Left ventricle myocardium inferior (tissue), 1 donor: ENCODE results near the gene CACNG7. TPM values are rescaled to one million over a fixed set of nuclear protein-coding genes. Genes with fewer than 3 reads are reported as not detected.

Source experiments
- DNase-seq: peaks from one replicate; pipeline ENCODE4 v3.0.0-alpha.2; 2020
- H3K27ac ChIP-seq: fragments of 200-600 bp; replicated peaks from 2 replicates; pipeline ENCODE4 v1.8.0; 2021
- H3K27me3 ChIP-seq: fragments of 200-600 bp; 2 replicates; pipeline ENCODE4 v1.8.0; 2021; ENCODE audit warnings: low read depth
- H3K36me3 ChIP-seq: fragments of 200-600 bp; 2 replicates; pipeline ENCODE4 v1.8.0; 2021
- H3K4me1 ChIP-seq: fragments of 200-600 bp; 2 replicates; pipeline ENCODE4 v1.8.0; 2021
- H3K4me3 ChIP-seq: fragments of 200-600 bp; 2 replicates; pipeline ENCODE4 v1.8.0; 2021; ENCODE audit warnings: mild to moderate bottlenecking, moderate library complexity
- H3K9me3 ChIP-seq: fragments of 200-600 bp; replicated peaks from 2 replicates; pipeline ENCODE4 v1.8.0; 2021
- intact Hi-C: fragments of 100-400 bp; cut with micrococcal nuclease; formaldehyde crosslinking; loops from one replicate; pipeline ENCODE4 v1.11.0; 2022
- total RNA-seq: library from RNA; stranded (reverse); fragmentation: NEBNext Ultra II Directional; extraction: Animal tissue kit (Norgen Biotek cat#: 25700); gene quantifications from one replicate; pipeline ENCODE4 v1.2.1, GENCODE V29; 2021
- TF ChIP-seq, protein P1 (sequence below): fragments of 200-600 bp; IDR thresholded peaks from 2 replicates; pipeline ENCODE4 v1.8.0; 2021; ENCODE audit warnings: antibody characterized with exemption, mild to moderate bottlenecking, borderline replicate concordance
- donor health status: DM: no; HTN: yes; CAD: no; lungs with severe emphysema.

The CACNG7 gene
- total RNA-seq, 1 donor from 2014 or later: not detected

DNA sequence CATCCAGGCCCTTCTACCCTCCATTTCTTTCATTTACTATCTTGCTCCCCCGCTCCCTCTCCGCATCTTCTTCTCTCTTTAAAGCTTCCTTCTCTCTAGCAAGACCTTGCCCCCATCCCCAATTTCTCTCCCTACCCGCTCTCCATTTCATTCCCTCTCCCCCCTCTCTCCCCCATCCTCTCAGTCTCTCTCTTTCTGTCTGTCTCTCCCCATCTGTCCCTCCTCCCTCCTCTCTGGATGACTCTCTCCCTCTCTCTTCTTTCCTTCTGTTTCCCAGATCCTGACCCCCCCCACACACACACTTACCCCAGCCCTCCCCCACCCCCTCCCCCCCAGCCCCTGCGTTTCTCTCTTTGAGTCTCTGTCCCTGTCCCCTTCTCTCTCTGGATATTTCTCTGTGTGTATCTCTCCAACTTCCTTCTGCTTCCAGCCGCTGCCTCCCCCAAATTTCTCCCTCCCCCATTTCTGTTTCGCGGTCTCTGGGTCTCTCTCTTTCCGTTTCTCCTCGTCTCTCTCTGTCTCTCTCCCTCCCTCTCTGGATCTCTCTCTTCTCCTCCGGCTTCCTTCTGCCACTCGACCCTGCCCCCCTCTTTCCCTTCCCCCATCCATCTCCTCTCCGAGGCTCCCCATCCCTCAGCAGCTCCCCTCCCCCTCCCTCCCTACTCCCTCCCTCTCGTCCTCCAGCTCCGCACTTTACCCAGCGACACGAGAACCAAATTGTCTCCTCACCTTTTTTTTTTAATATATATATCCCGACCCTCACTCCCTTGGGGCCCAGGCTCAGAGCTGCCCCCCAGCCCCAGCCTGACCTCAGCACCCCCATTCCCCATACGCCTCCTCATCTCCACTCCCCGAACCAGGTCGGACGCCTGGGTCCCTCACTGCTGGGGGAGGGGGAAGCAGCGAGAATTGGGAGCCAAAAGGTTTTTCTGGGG, 50.0 kb downstream of the CACNG7 start:
- peaks cover 97% of the 10 kb centered on the region for H3K27me3 ChIP-seq
- H3K36me3 ChIP-seq: no peaks in the 10 kb centered on the region
- intact Hi-C loops: no loop called here
- H3K27ac ChIP-seq: no peak overlapping the region
- no peaks in the 10 kb centered on the region for H3K4me1 ChIP-seq
- H3K9me3 ChIP-seq: no peaks in the 10 kb centered on the region
- no peak for DNase-seq
- H3K4me3 ChIP-seq: no peak overlapping the region
- TF ChIP-seq, protein P1, sequence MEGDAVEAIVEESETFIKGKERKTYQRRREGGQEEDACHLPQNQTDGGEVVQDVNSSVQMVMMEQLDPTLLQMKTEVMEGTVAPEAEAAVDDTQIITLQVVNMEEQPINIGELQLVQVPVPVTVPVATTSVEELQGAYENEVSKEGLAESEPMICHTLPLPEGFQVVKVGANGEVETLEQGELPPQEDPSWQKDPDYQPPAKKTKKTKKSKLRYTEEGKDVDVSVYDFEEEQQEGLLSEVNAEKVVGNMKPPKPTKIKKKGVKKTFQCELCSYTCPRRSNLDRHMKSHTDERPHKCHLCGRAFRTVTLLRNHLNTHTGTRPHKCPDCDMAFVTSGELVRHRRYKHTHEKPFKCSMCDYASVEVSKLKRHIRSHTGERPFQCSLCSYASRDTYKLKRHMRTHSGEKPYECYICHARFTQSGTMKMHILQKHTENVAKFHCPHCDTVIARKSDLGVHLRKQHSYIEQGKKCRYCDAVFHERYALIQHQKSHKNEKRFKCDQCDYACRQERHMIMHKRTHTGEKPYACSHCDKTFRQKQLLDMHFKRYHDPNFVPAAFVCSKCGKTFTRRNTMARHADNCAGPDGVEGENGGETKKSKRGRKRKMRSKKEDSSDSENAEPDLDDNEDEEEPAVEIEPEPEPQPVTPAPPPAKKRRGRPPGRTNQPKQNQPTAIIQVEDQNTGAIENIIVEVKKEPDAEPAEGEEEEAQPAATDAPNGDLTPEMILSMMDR: no peak

DNA sequence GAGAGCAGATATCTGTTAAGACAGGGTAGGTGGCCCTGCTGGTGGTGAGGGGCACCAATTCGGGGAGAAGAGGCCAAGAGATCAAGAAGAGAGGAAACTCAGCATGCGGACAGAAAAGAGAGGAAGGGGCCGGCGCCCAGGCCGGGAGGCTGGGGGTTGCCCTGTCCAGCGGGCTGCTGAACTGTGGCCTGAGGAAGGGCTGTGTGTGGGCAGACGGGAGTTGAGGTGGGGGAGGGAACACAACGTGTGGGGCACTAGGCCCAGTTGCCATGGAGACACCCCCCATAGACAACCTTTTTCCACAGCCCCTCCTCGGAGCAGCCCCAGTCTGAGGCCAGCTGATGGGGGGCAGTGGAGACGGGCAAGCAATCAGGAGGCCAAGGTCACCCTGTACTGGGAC, 51.1 kb downstream of the CACNG7 start:
- no peak for DNase-seq
- TF ChIP-seq, protein P1: no peak
- no peak overlapping the region for H3K27ac ChIP-seq
- intact Hi-C loops: no loop called here
- H3K9me3 ChIP-seq: no peaks in the 10 kb centered on the region
- H3K4me3 ChIP-seq: no peak overlapping the region
- H3K4me1 ChIP-seq: peaks cover 5% of the 10 kb centered on the region
- peaks cover 98% of the 10 kb centered on the region for H3K27me3 ChIP-seq
- no peaks in the 10 kb centered on the region for H3K36me3 ChIP-seq

DNA sequence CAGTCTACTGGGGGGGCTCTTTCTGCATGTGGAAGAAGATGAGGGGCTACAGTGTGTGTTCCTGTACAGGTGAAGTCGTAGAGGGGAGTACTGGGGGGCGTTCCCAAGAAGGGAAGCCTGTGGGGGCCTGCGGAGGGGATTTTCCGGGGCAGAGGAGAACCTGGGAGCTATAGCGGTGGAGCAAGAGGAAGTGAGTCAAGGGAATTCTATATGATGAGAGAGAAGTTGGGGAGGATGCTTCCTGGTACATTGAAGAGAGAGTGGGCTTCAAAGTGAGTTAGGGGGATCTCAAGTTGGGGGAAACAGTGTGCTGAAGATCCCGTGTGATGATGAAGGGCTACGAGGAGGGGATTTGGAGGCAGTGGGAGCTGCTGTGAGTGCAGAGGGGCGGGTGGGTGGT, 51.8 kb downstream of the CACNG7 start:
- peaks cover 5% of the 10 kb centered on the region for H3K4me1 ChIP-seq
- no peak overlapping the region for H3K27ac ChIP-seq
- H3K4me3 ChIP-seq: no peak overlapping the region
- H3K9me3 ChIP-seq: no peaks in the 10 kb centered on the region
- DNase-seq: no peak
- intact Hi-C loops: no loop called here
- H3K27me3 ChIP-seq: peaks cover 98% of the 10 kb centered on the region
- TF ChIP-seq, protein P1: no peak
- no peaks in the 10 kb centered on the region for H3K36me3 ChIP-seq

DNA sequence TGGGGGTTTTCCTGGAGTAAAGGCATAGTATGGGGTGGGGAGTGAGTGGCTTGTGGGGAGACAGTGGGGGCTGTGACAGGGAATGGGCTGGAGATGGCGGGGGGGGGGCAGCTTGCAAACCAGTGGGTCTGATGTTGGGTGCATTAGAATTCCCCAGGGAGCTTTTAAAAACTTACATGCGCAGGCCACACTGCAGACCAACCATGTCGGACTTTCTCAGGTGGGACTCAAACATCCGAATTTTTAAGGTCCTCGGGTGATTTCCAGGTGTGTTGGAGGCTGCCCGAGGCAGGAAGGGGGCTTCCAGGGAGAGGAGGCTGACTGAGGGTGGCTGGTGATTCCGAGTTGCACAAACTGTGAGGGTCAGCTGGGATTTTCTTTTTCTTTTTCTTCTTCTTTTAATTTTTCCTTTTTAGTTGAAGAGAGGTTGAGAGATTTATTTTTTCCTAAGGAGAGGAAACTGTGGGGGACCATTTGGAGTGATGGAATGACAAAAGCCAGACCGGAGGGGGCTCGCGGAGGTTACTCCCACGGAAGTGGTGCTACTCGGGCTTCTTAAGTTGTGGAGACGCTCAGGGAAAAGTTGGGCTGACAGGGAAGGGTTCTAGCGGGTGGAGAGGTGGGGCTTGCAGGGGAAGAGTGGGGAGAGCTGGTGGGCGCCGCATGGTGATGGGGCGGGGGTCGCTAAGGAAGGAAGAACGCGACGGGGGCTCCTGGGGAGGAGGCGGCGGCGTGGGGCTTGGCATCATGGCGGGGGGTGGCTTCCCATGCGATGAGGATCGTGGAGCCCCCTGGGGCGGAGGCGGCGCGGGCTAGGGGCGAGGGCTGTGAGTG, 52.7 kb downstream of the CACNG7 start:
- Histone ChIP-seq H3K36me3 (no peaks in the 10 kb centered on the region), H3K27me3 (peaks cover 98% of the 10 kb centered on the region), H3K4me3 (no peak overlapping the region), H3K4me1 (peaks cover 5% of the 10 kb centered on the region), H3K9me3 (no peaks in the 10 kb centered on the region), H3K27ac (no peak overlapping the region)
- DNase-seq: no peak
- intact Hi-C loops: no loop called here
- TF ChIP-seq, protein P1: no peak

DNA sequence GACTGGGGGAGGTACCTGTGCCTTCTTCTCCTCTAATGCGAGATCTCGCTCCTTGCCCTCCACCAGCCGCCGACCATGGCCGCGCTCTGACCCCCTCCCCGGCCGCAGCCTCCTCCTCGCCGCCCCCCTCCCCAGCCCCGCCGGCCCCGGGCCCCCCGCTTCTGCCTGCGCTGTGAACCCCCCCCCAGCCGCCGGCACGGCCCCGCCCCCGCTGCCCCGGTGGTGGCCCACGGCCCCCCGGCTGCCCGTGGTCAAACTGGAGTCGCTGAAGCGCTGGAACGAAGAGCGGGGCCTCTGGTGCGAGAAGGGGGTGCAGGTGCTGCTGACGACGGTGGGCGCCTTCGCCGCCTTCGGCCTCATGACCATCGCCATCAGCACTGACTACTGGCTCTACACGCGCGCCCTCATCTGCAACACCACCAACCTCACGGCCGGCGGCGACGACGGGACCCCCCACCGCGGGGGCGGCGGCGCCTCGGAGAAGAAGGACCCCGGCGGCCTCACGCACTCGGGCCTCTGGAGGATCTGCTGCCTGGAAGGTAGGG, 53.9 kb downstream of the CACNG7 start, which contains the start of gene CACNG8:
Gene CACNG8, plus strand, starts transcription at position 51 of the 545 bp plus-strand sequence.
- no peak within 1 kb of the TSS for H3K4me3 ChIP-seq
- H3K36me3 ChIP-seq: no peaks in the 10 kb centered on the region
- intact Hi-C loops: no loop called here
- DNase-seq: no peak
- H3K27ac ChIP-seq: no peak within 1 kb of the TSS
- TF ChIP-seq, protein P1: no peak
- peaks cover 86% of the 10 kb centered on the region for H3K27me3 ChIP-seq
- peaks cover 5% of the 10 kb centered on the region for H3K4me1 ChIP-seq
- H3K9me3 ChIP-seq: no peaks in the 10 kb centered on the region
